SK-N-SH (cell line): ENCODE results near the gene HOXC10. TPM values are rescaled to one million over a fixed set of nuclear protein-coding genes. Genes with fewer than 3 reads are reported as not detected.

Source experiments
- CTCF ChIA-PET: fragments of 300-600, 350-600 bp; formaldehyde crosslinking; extraction: SDS; loops from one replicate; lab custom pipeline; 2021; lab: Yijun Ruan, JAX
- POLR2A ChIA-PET: fragments of 350-600 bp; sonication (Branson Sonifier 250); formaldehyde crosslinking; extraction: SDS; loops from one replicate; lab custom pipeline; 2020; ENCODE audit warnings: antibody characterized with exemption, inconsistent platforms; lab: Yijun Ruan, JAX
- DNase-seq: peaks from one replicate; pipeline ENCODE4 v3.0.0; 2012
- H2AFZ ChIP-seq: fragments of 200-600 bp; sonication (generic); 2 replicates; pipeline ENCODE4 v1.8.1; 2016; ENCODE audit warnings: antibody characterized with exemption, mild to moderate bottlenecking, low read depth
- H3F3A ChIP-seq: fragments of 200-600 bp; sonication (generic); replicated peaks from 2 replicates; pipeline ENCODE3; 2016; ENCODE audit warnings: antibody characterized with exemption, mild to moderate bottlenecking; ENCODE audit not compliant: insufficient read depth
- H3K27ac ChIP-seq, 2 experiments: fragments of 200-500 bp in 1 of 2; fragments of 200-600 bp in 1 of 2; sonication (Bioruptor generic) in 1 of 2; sonication (generic), shearing (Covaris generic) in 1 of 2; 2 replicates each; pipeline versions ENCODE4 v1.5.1 to v1.6.1; 2014 to 2016; ENCODE audit warnings: low read depth in 2 of 2, inconsistent platforms in 1 of 2, low read length in 1 of 2, mild to moderate bottlenecking in 1 of 2, mixed read lengths in 1 of 2
- H3K27me3 ChIP-seq: fragments of 200-600 bp; sonication (generic), shearing (Covaris generic); 2 replicates; pipeline ENCODE4 v1.6.1; 2016; ENCODE audit warnings: mixed run types; ENCODE audit not compliant: insufficient read depth
- H3K36me3 ChIP-seq, 2 experiments: fragments of 200-500 bp in 1 of 2; fragments of 200-600 bp in 1 of 2; sonication (Bioruptor generic) in 1 of 2; sonication (generic) in 1 of 2; replicated peaks in 1 of 2; 2 replicates each; pipeline versions ENCODE3 to v1.5.1; 2014 to 2016; ENCODE audit warnings: low read length in 1 of 2, mild to moderate bottlenecking in 1 of 2; ENCODE audit not compliant: insufficient read depth in 2 of 2, control insufficient read depth in 1 of 2
- H3K4me1 ChIP-seq, 2 experiments: fragments of 200-500 bp in 1 of 2; fragments of 200-600 bp in 1 of 2; sonication (Bioruptor generic) in 1 of 2; sonication (generic), shearing (Covaris generic) in 1 of 2; 2 replicates each; pipeline versions ENCODE4 v1.5.1 to v1.6.1; 2014 to 2016; ENCODE audit warnings: low read depth in 1 of 2, low read length in 1 of 2, mixed run types in 1 of 2; ENCODE audit not compliant: insufficient read depth in 2 of 2, control insufficient read depth in 1 of 2
- H3K4me2 ChIP-seq: fragments of 200-600 bp; sonication (generic), shearing (Covaris generic); 2 replicates; pipeline ENCODE4 v1.6.1; 2017; ENCODE audit warnings: mixed run types
- H3K4me3 ChIP-seq, 2 experiments: fragments of 200-500 bp in 1 of 2; fragments of 200-600 bp in 1 of 2; sonication (Bioruptor generic) in 1 of 2; sonication (generic), shearing (Covaris generic) in 1 of 2; 2 replicates each; pipeline versions ENCODE4 v1.5.1 to v1.8.1; 2014 to 2016; ENCODE audit warnings: low read depth in 2 of 2, inconsistent platforms in 1 of 2, low read length in 1 of 2, mild to moderate bottlenecking in 1 of 2, mixed read lengths in 1 of 2, moderate library complexity in 1 of 2
- H3K79me2 ChIP-seq: fragments of 200-600 bp; sonication (generic); 2 replicates; pipeline ENCODE4 v1.8.1; 2017; ENCODE audit warnings: mild to moderate bottlenecking; ENCODE audit not compliant: insufficient read depth
- H3K9ac ChIP-seq: fragments of 200-600 bp; sonication (generic); 2 replicates; pipeline ENCODE4 v1.6.1; 2017; ENCODE audit warnings: mixed run types
- H3K9me2 ChIP-seq: fragments of 200-600 bp; sonication (generic); 2 replicates; pipeline ENCODE4 v1.6.1; 2017; ENCODE audit warnings: mixed run types
- H3K9me3 ChIP-seq: fragments of 200-600 bp; sonication (generic); 2 replicates; pipeline ENCODE4 v1.6.1; 2017; ENCODE audit warnings: mixed run types, mild to moderate bottlenecking, moderate library complexity
- H4K20me1 ChIP-seq: fragments of 200-600 bp; sonication (generic); 2 replicates; pipeline ENCODE4 v1.6.1; 2017; ENCODE audit warnings: mild to moderate bottlenecking, mixed run types; ENCODE audit not compliant: insufficient read depth
- FOSL2 ChIP-seq: IDR thresholded peaks from 2 replicates; pipeline ENCODE4 v1.4.0; 2012; ENCODE audit warnings: low read depth, mild to moderate bottlenecking, moderate library complexity, borderline replicate concordance
- GATA2 ChIP-seq: sonication (generic); formaldehyde crosslinking; IDR thresholded peaks from 2 replicates; pipeline ENCODE4 v1.5.0; 2020; ENCODE audit warnings: mild to moderate bottlenecking, missing genetic modification reagents
- NFIC ChIP-seq: IDR thresholded peaks from 2 replicates; pipeline ENCODE4 v1.4.0; 2012; ENCODE audit warnings: borderline replicate concordance
- RCOR1 ChIP-seq: fragments of 150-350 bp; IDR thresholded peaks from 2 replicates; pipeline ENCODE4 v1.6.1; 2017; ENCODE audit warnings: antibody characterized with exemption, low read length
- TAF1 ChIP-seq: IDR thresholded peaks from 2 replicates; pipeline ENCODE4 v1.6.1; 2012; ENCODE audit warnings: low read depth, mild to moderate bottlenecking, low read length, moderate library complexity, borderline replicate concordance
- WGBS: methylation state at CpG from one replicate; pipeline ENCODE4 v1.1.6; 2017; ENCODE audit warnings: low lambda C conversion rate; 5-methylcytosine and 5-hydroxymethylcytosine counted together
- polyA plus RNA-seq, 3 experiments: library from polyadenylated mRNA; depleted of rRNA; stranded (reverse); fragments of >200 nt; gene quantifications; 2 replicates each; pipeline ENCODE4 v1.2.3, GENCODE V29; 2012
- TF ChIP-seq, protein P1 (sequence below): fragments of 150-350 bp; IDR thresholded peaks from 2 replicates; pipeline ENCODE4 v1.6.1; 2016; ENCODE audit warnings: mild to moderate bottlenecking, low read depth, low read length
- TF ChIP-seq, protein P2 (sequence below): IDR thresholded peaks from 2 replicates; pipeline ENCODE4 v1.6.1; 2012; ENCODE audit warnings: mild to moderate bottlenecking, low read depth, low read length, moderate library complexity

Gene HOXC10
- polyA plus RNA-seq, 1 of the 3 experiments (the other 2 are of a cell fraction) = 0.03 TPM

DNA sequence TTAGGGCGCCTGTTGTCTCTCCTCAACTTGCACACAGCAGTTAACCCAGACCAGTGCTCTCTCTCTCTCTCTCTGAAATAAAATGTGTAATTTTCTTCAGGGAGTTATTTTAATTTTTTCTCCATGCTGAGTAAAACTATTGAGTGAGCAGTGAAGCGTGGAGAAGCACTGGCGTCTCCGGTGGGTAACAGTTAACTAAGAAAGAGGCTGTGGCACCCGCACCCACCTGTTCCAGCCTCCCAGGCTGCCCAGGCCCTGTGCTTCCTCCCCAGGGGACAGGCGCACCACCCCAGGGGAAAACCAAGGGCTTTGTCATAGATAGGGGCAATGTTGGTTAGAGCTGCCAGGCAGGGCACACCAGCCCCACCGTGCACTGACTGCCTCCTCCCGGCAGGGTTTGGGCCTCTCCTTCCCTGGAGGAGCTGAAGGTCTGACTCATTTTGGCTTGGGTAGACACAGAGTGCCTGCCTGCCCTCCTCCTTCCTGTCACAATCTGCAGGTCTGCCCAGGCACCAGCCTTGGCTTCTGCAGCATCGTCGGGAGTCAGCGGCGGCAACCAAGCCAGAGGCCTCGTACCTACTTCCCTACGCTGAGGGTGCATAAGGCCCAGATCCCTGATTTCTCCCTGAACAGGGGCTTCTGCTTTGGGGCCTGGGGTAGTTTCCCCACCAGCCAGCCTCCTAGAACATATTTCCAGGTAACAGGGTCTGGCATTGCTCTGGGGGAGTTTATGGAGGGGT, 51.8 kb downstream of the HOXC10 start (continued):
- TF ChIP-seq FOSL2 = peak; percentile 20; the same call in 1 of the 2 replicates

DNA sequence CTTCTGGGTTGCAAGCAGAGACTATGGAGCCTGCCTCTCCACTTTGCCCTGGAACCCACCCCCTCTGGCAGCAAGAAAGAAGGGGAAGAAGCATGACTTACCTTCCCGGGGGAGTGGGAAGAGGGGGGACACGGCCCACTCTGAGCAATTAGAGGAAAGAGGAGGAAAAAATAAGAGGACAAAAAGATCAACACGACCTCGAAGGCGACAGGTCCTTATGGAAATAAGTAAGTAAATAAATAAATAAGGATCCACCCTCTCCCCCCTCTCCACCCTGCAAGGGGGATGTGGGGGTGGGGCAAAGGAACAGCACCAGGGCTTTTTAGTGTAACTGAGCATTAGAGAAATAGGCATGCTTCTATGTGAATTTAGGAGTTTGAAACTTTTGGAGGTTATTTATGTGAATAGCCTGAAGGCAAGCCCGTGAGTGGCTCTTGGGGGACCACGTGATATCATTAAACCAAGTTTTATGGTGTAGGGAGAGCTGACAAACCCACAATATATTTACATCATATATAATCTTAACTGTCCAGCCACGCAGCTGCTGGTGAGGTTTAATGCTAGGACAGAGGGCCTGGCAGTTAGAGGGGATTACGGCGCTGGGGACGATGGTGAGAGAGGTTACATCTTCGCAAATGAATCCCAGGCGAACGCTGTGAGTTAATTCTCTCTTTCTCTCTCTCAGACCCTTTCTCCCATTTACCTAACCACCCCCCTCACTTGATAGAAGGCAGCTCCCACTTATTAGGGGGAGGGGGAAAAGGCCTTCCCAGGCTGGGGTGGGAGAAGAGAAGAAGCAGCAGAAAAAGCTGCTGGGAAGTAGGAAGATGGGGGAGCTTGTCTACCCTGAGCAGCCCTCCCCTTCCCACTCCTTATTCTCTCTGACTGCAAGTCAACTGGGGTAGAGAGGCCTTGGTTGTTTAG, 52.7 kb downstream of the HOXC10 start:
- Histone ChIP-seq H3K9me2 (no peaks in the 10 kb centered on the region), H3K79me2 (no peaks in the 10 kb centered on the region), H3K9ac (no peak overlapping the region), H3K36me3 (no peaks in the 10 kb centered on the region), H3K4me1 (peaks cover 0 to 46% of the 10 kb centered on the region in 2 experiments; a peak in 1 of 4 replicates), H3K27me3 (no peaks in the 10 kb centered on the region), H3K4me3 (no peak overlapping the region), H3K9me3 (no peaks in the 10 kb centered on the region), H3K27ac (no peak overlapping the region), H3F3A (peaks cover 4% of the 10 kb centered on the region), H2AFZ (no peak overlapping the region), H4K20me1 (no peaks in the 10 kb centered on the region), H3K4me2 (no peak overlapping the region)
- CTCF ChIA-PET = interaction anchor here (0.6 to 23.2 kb wide), 10 partner anchors 14 to 243 kb away, joined by 3 to 548 read pairs (median 5); partner anchors contain the start of genes CBX5, HNRNPA1, HOXC4 and SMUG1
- POLR2A ChIA-PET = interaction anchor here (3.4 kb wide), 1 partner anchor 16 kb away, joined by 25 read pairs; the partner anchor contains the start of gene HOXC4
- no peak for DNase-seq
- 87% methylated on average over 14 of the region's 14 CpGs for WGBS
- TF ChIP-seq NFIC (no peak), GATA2 (CRISPR knock-in tag) (no peak), RCOR1 (no peak), TAF1 (no peak)
- TF ChIP-seq, protein P1, sequence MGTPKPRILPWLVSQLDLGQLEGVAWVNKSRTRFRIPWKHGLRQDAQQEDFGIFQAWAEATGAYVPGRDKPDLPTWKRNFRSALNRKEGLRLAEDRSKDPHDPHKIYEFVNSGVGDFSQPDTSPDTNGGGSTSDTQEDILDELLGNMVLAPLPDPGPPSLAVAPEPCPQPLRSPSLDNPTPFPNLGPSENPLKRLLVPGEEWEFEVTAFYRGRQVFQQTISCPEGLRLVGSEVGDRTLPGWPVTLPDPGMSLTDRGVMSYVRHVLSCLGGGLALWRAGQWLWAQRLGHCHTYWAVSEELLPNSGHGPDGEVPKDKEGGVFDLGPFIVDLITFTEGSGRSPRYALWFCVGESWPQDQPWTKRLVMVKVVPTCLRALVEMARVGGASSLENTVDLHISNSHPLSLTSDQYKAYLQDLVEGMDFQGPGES = no peak
- TF ChIP-seq, protein P2, sequence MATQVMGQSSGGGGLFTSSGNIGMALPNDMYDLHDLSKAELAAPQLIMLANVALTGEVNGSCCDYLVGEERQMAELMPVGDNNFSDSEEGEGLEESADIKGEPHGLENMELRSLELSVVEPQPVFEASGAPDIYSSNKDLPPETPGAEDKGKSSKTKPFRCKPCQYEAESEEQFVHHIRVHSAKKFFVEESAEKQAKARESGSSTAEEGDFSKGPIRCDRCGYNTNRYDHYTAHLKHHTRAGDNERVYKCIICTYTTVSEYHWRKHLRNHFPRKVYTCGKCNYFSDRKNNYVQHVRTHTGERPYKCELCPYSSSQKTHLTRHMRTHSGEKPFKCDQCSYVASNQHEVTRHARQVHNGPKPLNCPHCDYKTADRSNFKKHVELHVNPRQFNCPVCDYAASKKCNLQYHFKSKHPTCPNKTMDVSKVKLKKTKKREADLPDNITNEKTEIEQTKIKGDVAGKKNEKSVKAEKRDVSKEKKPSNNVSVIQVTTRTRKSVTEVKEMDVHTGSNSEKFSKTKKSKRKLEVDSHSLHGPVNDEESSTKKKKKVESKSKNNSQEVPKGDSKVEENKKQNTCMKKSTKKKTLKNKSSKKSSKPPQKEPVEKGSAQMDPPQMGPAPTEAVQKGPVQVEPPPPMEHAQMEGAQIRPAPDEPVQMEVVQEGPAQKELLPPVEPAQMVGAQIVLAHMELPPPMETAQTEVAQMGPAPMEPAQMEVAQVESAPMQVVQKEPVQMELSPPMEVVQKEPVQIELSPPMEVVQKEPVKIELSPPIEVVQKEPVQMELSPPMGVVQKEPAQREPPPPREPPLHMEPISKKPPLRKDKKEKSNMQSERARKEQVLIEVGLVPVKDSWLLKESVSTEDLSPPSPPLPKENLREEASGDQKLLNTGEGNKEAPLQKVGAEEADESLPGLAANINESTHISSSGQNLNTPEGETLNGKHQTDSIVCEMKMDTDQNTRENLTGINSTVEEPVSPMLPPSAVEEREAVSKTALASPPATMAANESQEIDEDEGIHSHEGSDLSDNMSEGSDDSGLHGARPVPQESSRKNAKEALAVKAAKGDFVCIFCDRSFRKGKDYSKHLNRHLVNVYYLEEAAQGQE = no peak
